ENCODE results near the gene SCG3.

DNA sequence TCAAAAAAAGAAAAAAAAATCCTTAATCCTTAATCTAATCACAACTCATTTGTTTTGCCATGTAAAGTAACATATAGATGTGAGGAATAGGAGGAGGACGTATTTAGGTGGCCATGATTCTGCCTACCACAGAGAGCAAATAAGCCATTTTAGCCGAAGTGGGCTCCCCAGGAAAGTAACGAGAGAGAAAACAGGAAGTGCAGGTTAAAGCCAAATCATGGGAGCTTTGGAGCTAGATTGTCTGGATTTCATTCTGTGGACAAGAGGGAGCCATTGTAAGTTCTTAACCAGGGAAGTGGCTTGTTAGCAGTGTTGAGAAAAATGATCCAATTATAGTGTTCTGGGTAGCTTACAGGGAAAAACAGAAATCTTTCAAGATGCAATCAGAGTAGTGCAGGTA lies 79.5 kb downstream of the SCG3 start:
- TF ChIP-seq, protein P1, sequence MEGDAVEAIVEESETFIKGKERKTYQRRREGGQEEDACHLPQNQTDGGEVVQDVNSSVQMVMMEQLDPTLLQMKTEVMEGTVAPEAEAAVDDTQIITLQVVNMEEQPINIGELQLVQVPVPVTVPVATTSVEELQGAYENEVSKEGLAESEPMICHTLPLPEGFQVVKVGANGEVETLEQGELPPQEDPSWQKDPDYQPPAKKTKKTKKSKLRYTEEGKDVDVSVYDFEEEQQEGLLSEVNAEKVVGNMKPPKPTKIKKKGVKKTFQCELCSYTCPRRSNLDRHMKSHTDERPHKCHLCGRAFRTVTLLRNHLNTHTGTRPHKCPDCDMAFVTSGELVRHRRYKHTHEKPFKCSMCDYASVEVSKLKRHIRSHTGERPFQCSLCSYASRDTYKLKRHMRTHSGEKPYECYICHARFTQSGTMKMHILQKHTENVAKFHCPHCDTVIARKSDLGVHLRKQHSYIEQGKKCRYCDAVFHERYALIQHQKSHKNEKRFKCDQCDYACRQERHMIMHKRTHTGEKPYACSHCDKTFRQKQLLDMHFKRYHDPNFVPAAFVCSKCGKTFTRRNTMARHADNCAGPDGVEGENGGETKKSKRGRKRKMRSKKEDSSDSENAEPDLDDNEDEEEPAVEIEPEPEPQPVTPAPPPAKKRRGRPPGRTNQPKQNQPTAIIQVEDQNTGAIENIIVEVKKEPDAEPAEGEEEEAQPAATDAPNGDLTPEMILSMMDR (IDR thresholded peaks at IDR 0.05) = no peak
- no peak for TF ChIP-seq POLR2A (IDR thresholded peaks at IDR 0.05)
- no peak for TF ChIP-seq POLR2AphosphoS5 (IDR thresholded peaks at IDR 0.05)
- no peak for TF ChIP-seq EP300 (IDR thresholded peaks at IDR 0.05)
